ENCODE measurements around the gene MVB12B. TPM values are rescaled to one million over a fixed set of nuclear protein-coding genes. Genes with fewer than 3 reads are reported as not detected.

MVB12B gene
- total RNA-seq, 1 experiment from 2014 or later, result 5.7 TPM

- Mint-ChIP-seq H3K27me3 (ENCODE audit: low read depth) (peaks cover 12% of the 10 kb centered on the region), H3K9me3 (no peaks in the 10 kb centered on the region), H3K27ac (no peak overlapping the region), H3K4me3 (no peak overlapping the region), H3K36me3 (no peaks in the 10 kb centered on the region), H3K4me1 (peaks cover 13% of the 10 kb centered on the region)
- ChIA-PET POLR2A (no interaction called here), CTCF (interaction anchor here (1.2 to 9.4 kb wide), 9 partner anchors 14 to 285 kb away, joined by 3 to 360 read pairs (median 3); no protein-coding TSS in a partner anchor)
- DNase-seq (ENCODE audit: low spot score) (no peak), ATAC-seq (no peak)
- TF ChIP-seq E2F5 (CRISPR knock-in tag; IDR thresholded peaks at IDR 0.05) (no peak), GTF2I (CRISPR knock-in tag; conservative IDR thresholded peaks at IDR 0.05) (no peak), HMGXB4 (CRISPR knock-in tag; IDR thresholded peaks at IDR 0.05) (no peak), E2F1 (CRISPR knock-in tag; IDR thresholded peaks at IDR 0.05) (no peak), SOX15 (CRISPR knock-in tag; IDR thresholded peaks at IDR 0.05) (no peak), TEAD1 (CRISPR knock-in tag; IDR thresholded peaks at IDR 0.05) (no peak), NR1H2 (CRISPR knock-in tag; IDR thresholded peaks at IDR 0.05) (no peak), EMX1 (CRISPR knock-in tag; IDR thresholded peaks at IDR 0.05) (no peak), ZMAT4 (CRISPR knock-in tag; IDR thresholded peaks at IDR 0.05) (no peak), MYBL2 (CRISPR knock-in tag; IDR thresholded peaks at IDR 0.05) (no peak), ZNF138 (CRISPR knock-in tag; conservative IDR thresholded peaks at IDR 0.05) (no peak), CTCF (IDR thresholded peaks at IDR 0.05) (no peak), FOXK1 (CRISPR knock-in tag; IDR thresholded peaks at IDR 0.05) (no peak), CREM (CRISPR knock-in tag; IDR thresholded peaks at IDR 0.05) (no peak), ATF1 (CRISPR knock-in tag; IDR thresholded peaks at IDR 0.05) (no peak), JUN (CRISPR knock-in tag; IDR thresholded peaks at IDR 0.05) (no peak), CREB1 (CRISPR knock-in tag; IDR thresholded peaks at IDR 0.05) (no peak), SMAD3 (CRISPR knock-in tag; IDR thresholded peaks at IDR 0.05; ENCODE audit: borderline replicate concordance) (no peak)
Measured at GRCh38 chr9:126496781-126497659, 170.4 kb downstream of the MVB12B start.

GRCh38 chr9:126497660-126498275 is 171.1 kb downstream of the MVB12B start:
- no peaks in the 10 kb centered on the region for H3K9me3 Mint-ChIP-seq
- CTCF ChIA-PET, result interaction anchor here (1.2 to 9.4 kb wide), 15 partner anchors 13 to 795 kb away, joined by 3 to 360 read pairs (median 6); no protein-coding TSS in a partner anchor
- POLR2A ChIA-PET, result no interaction called here
- H3K27ac Mint-ChIP-seq, result no peak overlapping the region
- no peak overlapping the region; the same call in 1 of the 2 replicates for H3K4me3 Mint-ChIP-seq
- H3K36me3 Mint-ChIP-seq, result no peaks in the 10 kb centered on the region
- H3K27me3 Mint-ChIP-seq (ENCODE audit: low read depth), result peaks cover 12% of the 10 kb centered on the region
- no peak for DNase-seq (ENCODE audit: low spot score)
- peaks cover 13% of the 10 kb centered on the region for H3K4me1 Mint-ChIP-seq
- no peak for ATAC-seq
- no peak for TF ChIP-seq GRHL2 (CRISPR knock-in tag; IDR thresholded peaks at IDR 0.05; ENCODE audit: insufficient replicate concordance, severe bottlenecking)
- no peak for TF ChIP-seq HMGXB4 (CRISPR knock-in tag; IDR thresholded peaks at IDR 0.05)
- TF ChIP-seq ESRRA (CRISPR knock-in tag; IDR thresholded peaks at IDR 0.05; ENCODE audit: borderline replicate concordance), result no peak
- no peak for TF ChIP-seq GTF2I (CRISPR knock-in tag; conservative IDR thresholded peaks at IDR 0.05)
- TF ChIP-seq NR1H2 (CRISPR knock-in tag; IDR thresholded peaks at IDR 0.05), result no peak
- no peak for TF ChIP-seq TEAD4 (CRISPR knock-in tag; IDR thresholded peaks at IDR 0.05)
- TF ChIP-seq RORB (CRISPR knock-in tag; IDR thresholded peaks at IDR 0.05), result no peak
- no peak for TF ChIP-seq CREM (CRISPR knock-in tag; IDR thresholded peaks at IDR 0.05)
- TF ChIP-seq ZNF425 (CRISPR knock-in tag; conservative IDR thresholded peaks at IDR 0.05), result no peak
- TF ChIP-seq HMGA2 (CRISPR knock-in tag; IDR thresholded peaks at IDR 0.05), result no peak

Measured in WTC11 (cell line).